Upper lobe of right lung (tissue), 1 donor: ENCODE data around the gene SPEN. TPM values are rescaled to one million over a fixed set of nuclear protein-coding genes. Genes with fewer than 3 reads are reported as not detected.

ENCODE experiments used
- ATAC-seq: fragments of 200-7000 bp; cut with Tn5 transposase; one replicate; pipeline ENCODE4 v1.9.1; 2020; ENCODE audit warnings: mild to moderate bottlenecking, moderate library complexity
- DNase-seq: peaks from one replicate; pipeline ENCODE4 v3.0.0-alpha.2; 2020
- H3K27ac ChIP-seq: fragments of 200-600 bp; one replicate; pipeline ENCODE4 v1.8.0; 2022
- H3K27me3 ChIP-seq: fragments of 200-600 bp; one replicate; pipeline ENCODE4 v1.8.0; 2022; ENCODE audit warnings: mild to moderate bottlenecking
- H3K36me3 ChIP-seq: fragments of 200-600 bp; one replicate; pipeline ENCODE4 v1.8.0; 2022
- H3K4me1 ChIP-seq: fragments of 200-600 bp; one replicate; pipeline ENCODE4 v1.8.0; 2022
- H3K4me3 ChIP-seq: fragments of 200-600 bp; one replicate; pipeline ENCODE4 v1.8.0; 2022; ENCODE audit warnings: mild to moderate bottlenecking
- H3K9me3 ChIP-seq: fragments of 200-600 bp; one replicate; pipeline ENCODE4 v1.8.0; 2022
- CTCF ChIP-seq: fragments of 200-600 bp; IDR thresholded peaks from one replicate; pipeline ENCODE4 v1.8.0; 2022; ENCODE audit warnings: antibody characterized with exemption
- intact Hi-C: fragments of 100-400 bp; cut with DNase I; formaldehyde crosslinking; loops from one replicate; pipeline ENCODE4 v1.11.0; 2022
- long read RNA-seq: library from polyadenylated mRNA; unstranded; transcript quantifications from one replicate; pipeline ENCODE4 v2.0.0, GENCODE V29; 2021
- total RNA-seq: library from RNA; stranded (reverse); fragmentation: NEBNext Ultra II Directional; extraction: Animal tissue kit (Norgen Biotek cat#: 25700); gene quantifications from one replicate; pipeline ENCODE4 v1.2.1, GENCODE V29; 2021
- donor health status: DM: no; HTN: yes; CAD: no; lungs with severe emphysema.

Gene SPEN
- 53.1 TPM for total RNA-seq
- long read RNA-seq, partial matches to known transcripts, result 18 of 27 reads
- long read RNA-seq, other reads (novel, unspliced or antisense), result 7 of 27 reads

GRCh38 chr1:15847100-15847892 is at the start of gene SPEN:
Gene SPEN (plus strand): TSS chr1:15847707. CDS start chr1:15848068, 361 bp downstream.
- TF ChIP-seq CTCF, result no peak
- H3K9me3 ChIP-seq, result no peaks in the 10 kb centered on the region
- H3K36me3 ChIP-seq, result no peaks in the 10 kb centered on the region
- ATAC-seq, result peak; percentile 96
- peak within 1 kb of the TSS; percentile 94 for H3K27ac ChIP-seq
- peak within 1 kb of the TSS; percentile 92 for H3K4me3 ChIP-seq
- H3K4me1 ChIP-seq, result peaks cover 30% of the 10 kb centered on the region
- DNase-seq, result peak; percentile 100
- H3K27me3 ChIP-seq, result no peaks in the 10 kb centered on the region
- intact Hi-C loops, result no loop called here

- intact Hi-C loops, result no loop called here
- Histone ChIP-seq H3K4me3 (no peak overlapping the region), H3K27me3 (no peaks in the 10 kb centered on the region), H3K27ac (peak overlapping the region; percentile 63), H3K4me1 (peaks cover 29% of the 10 kb centered on the region), H3K9me3 (no peaks in the 10 kb centered on the region), H3K36me3 (no peaks in the 10 kb centered on the region)
- peak; percentile 80 for DNase-seq
- ATAC-seq, result peak; percentile 82
- TF ChIP-seq CTCF, result no peak
Observed at GRCh38 chr1:15799004-15799867, 48.3 kb upstream of the SPEN start.

GRCh38 chr1:15799928-15800835 is 47.3 kb upstream of the SPEN start:
- Histone ChIP-seq H3K4me3 (no peak overlapping the region), H3K27me3 (no peaks in the 10 kb centered on the region), H3K36me3 (no peaks in the 10 kb centered on the region), H3K27ac (peak overlapping the region; percentile 63), H3K4me1 (peaks cover 29% of the 10 kb centered on the region), H3K9me3 (no peaks in the 10 kb centered on the region)
- intact Hi-C loops, result no loop called here
- ATAC-seq, result peak; percentile 76
- DNase-seq, result peak; percentile 76
- TF ChIP-seq CTCF, result no peak

- no peaks in the 10 kb centered on the region for H3K27me3 ChIP-seq
- H3K9me3 ChIP-seq, result no peaks in the 10 kb centered on the region
- ATAC-seq (no peak), DNase-seq (no peak)
- intact Hi-C loops, result no loop called here
- H3K4me3 ChIP-seq, result no peak overlapping the region
- no peak overlapping the region for H3K27ac ChIP-seq
- H3K4me1 ChIP-seq, result peaks cover 23% of the 10 kb centered on the region
- TF ChIP-seq CTCF, result no peak
- no peaks in the 10 kb centered on the region for H3K36me3 ChIP-seq
Observed at GRCh38 chr1:15802234-15802965, 45.1 kb upstream of the SPEN start.

- no peak for DNase-seq
- peak; percentile 37 for TF ChIP-seq CTCF
Observed at GRCh38 chr1:15803380-15803779, 44.1 kb upstream of the SPEN start.

More at GRCh38 chr1:15803380-15803779, 44.1 kb upstream of the SPEN start:
- H3K4me3 ChIP-seq, result no peak overlapping the region
- no peak overlapping the region for H3K27ac ChIP-seq
- intact Hi-C loops, result no loop called here
- H3K36me3 ChIP-seq, result no peaks in the 10 kb centered on the region
- no peaks in the 10 kb centered on the region for H3K27me3 ChIP-seq
- peaks cover 23% of the 10 kb centered on the region for H3K4me1 ChIP-seq
- H3K9me3 ChIP-seq, result no peaks in the 10 kb centered on the region
- ATAC-seq, result no peak
